ENCODE measurements around the gene RSPRY1. TPM values are rescaled to one million over a fixed set of nuclear protein-coding genes. Genes with fewer than 3 reads are reported as not detected.

Gene RSPRY1
- total RNA-seq, 1 experiment from 2014 or later, result 24.9 TPM

DNA sequence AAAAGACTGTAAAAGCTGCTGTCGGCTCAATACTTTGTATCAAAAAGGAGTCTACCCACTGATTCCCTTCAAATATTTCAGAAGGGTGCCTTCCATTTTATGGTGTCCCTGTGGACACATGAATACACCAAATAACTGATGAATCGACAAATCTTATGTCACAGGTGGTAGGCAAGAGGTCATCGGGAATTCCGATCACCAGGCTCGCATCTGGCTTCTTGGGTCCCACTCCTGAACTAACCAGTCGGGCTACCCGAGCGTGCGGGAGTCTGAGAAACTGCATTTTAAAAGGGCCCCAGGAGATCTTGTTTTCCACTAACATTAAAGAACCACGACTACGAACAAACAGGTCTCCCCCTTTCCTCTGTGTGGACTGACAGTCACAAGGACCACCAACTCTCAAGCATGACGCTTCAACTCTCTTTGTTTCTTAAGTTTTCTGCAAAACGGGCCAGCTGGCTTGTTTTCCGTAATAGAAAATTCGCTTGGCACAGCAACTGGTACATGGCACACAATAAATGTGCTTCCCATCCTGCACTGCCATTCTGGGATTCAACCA, 1.2 kb upstream of the RSPRY1 start:
- Histone ChIP-seq H3K27ac (ENCODE audit: low read depth, low read length) (peak overlapping the region; percentile 85), H2AFZ (ENCODE audit: low read depth, low read length, poor library complexity, severe bottlenecking) (no peak overlapping the region), H3K36me3 (ENCODE audit: control insufficient read depth in 1 of 2, insufficient read depth in 2 of 2, low read length in 2 of 2) (no peaks in the 10 kb centered on the region), H3K27me3 (ENCODE audit: insufficient read depth, low read length) (no peaks in the 10 kb centered on the region), H3K4me1 (ENCODE audit: control insufficient read depth in 1 of 2, insufficient read depth in 2 of 2, low read length in 2 of 2) (peaks cover 9 to 21% of the 10 kb centered on the region in 2 experiments), H3K9me3 (ENCODE audit: control insufficient read depth in 1 of 2, insufficient read depth in 1 of 2, low read depth in 1 of 2, low read length in 2 of 2) (no peaks in the 10 kb centered on the region), H3K79me2 (ENCODE audit: insufficient read depth, low read length) (peaks cover 85% of the 10 kb centered on the region), H3K4me2 (ENCODE audit: low read length) (peak overlapping the region; percentile 82), H3K4me3 (replicated peaks in 1 of 2; ENCODE audit: low read depth in 1 of 2, low read length in 2 of 2) (peak overlapping the region; percentile 93 to 96), H3K9me2 (ENCODE audit: insufficient read depth) (no peaks in the 10 kb centered on the region), H4K20me1 (ENCODE audit: insufficient read depth) (no peaks in the 10 kb centered on the region), H3K9ac (ENCODE audit: low read length) (peak overlapping the region; percentile 95)
- no TSS peak for BruUV-seq (replicated peaks)
- ChIA-PET RAD21 (ENCODE audit: low non-redundant PET in 1 of 2, low total read pairs in 2 of 2, uncharacterized antibody in 2 of 2, unreplicated experiment in 2 of 2) (no interaction called here), POLR2A (no interaction called here), CTCF (no interaction called here)
- ATAC-seq (no peak), DNase-seq (ENCODE audit: low read depth, low spot score) (no peak)
- no peak for TF ChIP-seq YY1 (IDR thresholded peaks at IDR 0.05; ENCODE audit: extremely low read depth, insufficient replicate concordance, low read depth, low read length)
- no peak for TF ChIP-seq ELF1 (IDR thresholded peaks at IDR 0.05; ENCODE audit: borderline replicate concordance, low read depth)
- intact Hi-C loops (cut with micrococcal nuclease), result loop anchor here (10.0 kb wide), 1 partner anchor 110 kb away; no protein-coding TSS in a partner anchor

DNA sequence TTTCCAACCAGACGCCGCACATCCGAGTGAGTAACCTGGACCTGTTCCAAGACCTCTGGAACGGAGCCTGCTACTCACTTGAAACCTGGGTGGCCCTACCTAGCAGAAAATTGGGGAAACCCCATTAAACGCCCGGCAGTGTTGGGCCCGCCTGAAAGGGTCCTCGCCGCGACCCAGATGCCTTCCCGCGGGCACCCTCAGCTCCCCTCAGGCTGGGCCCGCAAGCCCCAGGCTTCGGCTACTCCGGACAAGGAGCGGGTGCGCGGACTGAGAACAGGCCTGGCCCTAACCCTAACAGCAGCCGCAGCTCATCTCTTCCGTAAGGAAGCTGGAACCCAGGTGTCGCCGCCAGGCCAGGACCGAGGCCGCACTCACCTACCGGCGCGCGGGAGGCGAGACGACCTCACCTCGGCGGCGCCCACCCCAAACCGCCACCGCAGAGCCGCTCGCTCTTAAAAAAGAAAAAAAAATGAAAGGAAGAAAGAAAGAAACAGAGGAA, 634 bp upstream of the RSPRY1 start:
- no peaks in the 10 kb centered on the region for H3K9me2 ChIP-seq (ENCODE audit: insufficient read depth)
- BruUV-seq (replicated peaks), result TSS peak; percentile 84
- H3K4me1 ChIP-seq (ENCODE audit: control insufficient read depth in 1 of 2, insufficient read depth in 2 of 2, low read length in 2 of 2), result peaks cover 9 to 21% of the 10 kb centered on the region in 2 experiments
- no peak overlapping the region for H2AFZ ChIP-seq (ENCODE audit: low read depth, low read length, poor library complexity, severe bottlenecking)
- TF ChIP-seq ZFX (IDR thresholded peaks at IDR 0.05) (peak; percentile 95), ZNF274 (IDR thresholded peaks at IDR 0.05; ENCODE audit: low read depth, low read length) (no peak)
- H3K4me2 ChIP-seq (ENCODE audit: low read length), result peak overlapping the region; percentile 82
- no peaks in the 10 kb centered on the region for H4K20me1 ChIP-seq (ENCODE audit: insufficient read depth)
- ChIA-PET RAD21 (ENCODE audit: low non-redundant PET in 1 of 2, low total read pairs in 2 of 2, uncharacterized antibody in 2 of 2, unreplicated experiment in 2 of 2) (interaction anchor here in 1 of 2 experiments (0.9 kb wide), 1 partner anchor 114 kb away, joined by 3 read pairs; no protein-coding TSS in a partner anchor), CTCF (interaction anchor here (0.6 to 1.4 kb wide), 2 partner anchors 12 to 93 kb away, joined by 3 read pairs; partner anchors contain the start of gene CPNE2), POLR2A (interaction anchor here (0.8 to 0.9 kb wide), 2 partner anchors 9 to 11 kb away, joined by 3 read pairs; no protein-coding TSS in a partner anchor)
- intact Hi-C loops (cut with micrococcal nuclease), result loop anchor here (10.0 kb wide), 1 partner anchor 109 kb away; no protein-coding TSS in a partner anchor
- H3K4me3 ChIP-seq (replicated peaks in 1 of 2; ENCODE audit: low read depth in 1 of 2, low read length in 2 of 2), result peak overlapping the region; percentile 93 to 96
- H3K9me3 ChIP-seq (ENCODE audit: control insufficient read depth in 1 of 2, insufficient read depth in 1 of 2, low read depth in 1 of 2, low read length in 2 of 2), result no peaks in the 10 kb centered on the region
- H3K9ac ChIP-seq (ENCODE audit: low read length), result peak overlapping the region; percentile 95
- ATAC-seq (peak; percentile 38), DNase-seq (ENCODE audit: low read depth, low spot score) (no peak)
- H3K27me3 ChIP-seq (ENCODE audit: insufficient read depth, low read length), result no peaks in the 10 kb centered on the region
- H3K36me3 ChIP-seq (ENCODE audit: control insufficient read depth in 1 of 2, insufficient read depth in 2 of 2, low read length in 2 of 2), result no peaks in the 10 kb centered on the region
- peak overlapping the region; percentile 85 for H3K27ac ChIP-seq (ENCODE audit: low read depth, low read length)
- peaks cover 89% of the 10 kb centered on the region for H3K79me2 ChIP-seq (ENCODE audit: insufficient read depth, low read length)

Data from HCT116 (cell line).